HepG2 (cell line): Measurements from ENCODE around the gene PIEZO1. TPM values are rescaled to one million over a fixed set of nuclear protein-coding genes. Genes with fewer than 3 reads are reported as not detected.

Experiments used
- ATAC-seq: fragments of 200-7000 bp; cut with Tn5 transposase; 3 replicates; pipeline ENCODE4 v1.9.1; 2020; ENCODE audit warnings: mild to moderate bottlenecking, moderate library complexity
- BruUV-seq: library from RNA; stranded (reverse); fragments of 400-500 nt; replicated peaks from 2 replicates; lab custom pipeline; 2021; lab: Mats Ljungman, UMichigan
- CTCF ChIA-PET: fragments of 300-600 bp; formaldehyde crosslinking; extraction: SDS; loops from one replicate; lab custom pipeline; 2021; ENCODE audit warnings: low total read pairs, inconsistent platforms, low intra/inter-chr PET ratio; lab: Yijun Ruan, JAX
- POLR2A ChIA-PET: fragments of 350-600 bp; sonication (Branson Sonifier 250); formaldehyde crosslinking; loops from one replicate; lab custom pipeline; 2020; ENCODE audit warnings: antibody characterized with exemption, inconsistent platforms; lab: Yijun Ruan, JAX
- DNase-seq: peaks from one replicate; pipeline ENCODE4 v3.0.0-alpha.2; 2015; ENCODE audit warnings: low spot score
- FAIRE-seq: peaks from 3 replicates; lab custom pipeline; 2011; peaks lifted over from hg19 to GRCh38; lab: Jason Lieb, UNC
- H2AFZ ChIP-seq: one replicate; pipeline ENCODE4 v1.6.1; 2011; ENCODE audit warnings: low read length, inconsistent platforms
- H3K27ac ChIP-seq: fragments of 300-600 bp; 3 replicates; pipeline ENCODE4 v1.8.0; 2011; ENCODE audit warnings: mixed run types, mild to moderate bottlenecking, mixed read lengths, low read length, inconsistent platforms; ENCODE audit not compliant: insufficient read depth; ENCODE audit errors: extremely low read length
- H3K27me3 ChIP-seq, 2 experiments: fragments of 200-600 bp in 1 of 2; 2 replicates in 1 of 2; 3 replicates in 1 of 2; pipeline versions ENCODE4 v1.6.0 to v1.8.0; 2011; ENCODE audit warnings: low read length in 2 of 2, mild to moderate bottlenecking in 2 of 2, moderate library complexity in 2 of 2, inconsistent platforms in 1 of 2; ENCODE audit not compliant: insufficient read depth in 2 of 2, control insufficient read depth in 1 of 2
- H3K36me3 ChIP-seq, 2 experiments: fragments of 200-600 bp in 1 of 2; replicated peaks in 1 of 2; 2 replicates in 1 of 2; 3 replicates in 1 of 2; pipeline versions ENCODE4 v1.5.1 to v1.8.0; 2011; ENCODE audit warnings: low read length in 2 of 2, inconsistent platforms in 1 of 2; ENCODE audit not compliant: insufficient read depth in 2 of 2, control insufficient read depth in 1 of 2
- H3K4me1 ChIP-seq: 2 replicates; pipeline ENCODE4 v1.5.1; 2012; ENCODE audit warnings: low read length, inconsistent platforms; ENCODE audit not compliant: insufficient read depth
- H3K4me2 ChIP-seq: 2 replicates; pipeline ENCODE4 v1.6.0; 2011; ENCODE audit warnings: low read depth, low read length, inconsistent platforms
- H3K4me3 ChIP-seq, 3 experiments: fragments of 200-600 bp in 1 of 3; sonication (generic), shearing (Covaris generic) in 1 of 3; replicated peaks in 1 of 3; 2 replicates each; pipeline ENCODE4 v1.5.1; 2011 to 2016; ENCODE audit warnings: low read length in 3 of 3, inconsistent platforms in 2 of 3, low read depth in 2 of 3, mild to moderate bottlenecking in 2 of 3, control low read depth in 1 of 3, mixed read lengths in 1 of 3; ENCODE audit not compliant: insufficient read depth in 1 of 3
- H3K79me2 ChIP-seq: one replicate; pipeline ENCODE4 v1.6.1; 2011; ENCODE audit warnings: low read length, inconsistent platforms; ENCODE audit not compliant: insufficient read depth
- H3K9ac ChIP-seq: 2 replicates; pipeline ENCODE4 v1.6.0; 2011; ENCODE audit warnings: mild to moderate bottlenecking, low read depth, low read length, inconsistent platforms; ENCODE audit not compliant: insufficient read depth
- H3K9me3 ChIP-seq: 2 replicates; pipeline ENCODE4 v1.5.1; 2012; ENCODE audit warnings: mild to moderate bottlenecking, low read length
- H4K20me1 ChIP-seq: 2 replicates; pipeline ENCODE4 v1.6.0; 2011; ENCODE audit warnings: inconsistent platforms, mild to moderate bottlenecking, low read length, moderate library complexity; ENCODE audit not compliant: insufficient read depth
- DDIT3 ChIP-seq: sonication (generic); formaldehyde crosslinking; IDR thresholded peaks from 2 replicates; pipeline ENCODE4 v1.4.0; 2020; ENCODE audit warnings: mild to moderate bottlenecking, missing genetic modification reagents
- HDAC1 ChIP-seq: sonication (generic); formaldehyde crosslinking; IDR thresholded peaks from 2 replicates; pipeline ENCODE4 v1.5.1; 2020; ENCODE audit warnings: mild to moderate bottlenecking, missing genetic modification reagents
- KLF12 ChIP-seq: sonication (generic); formaldehyde crosslinking; IDR thresholded peaks from 2 replicates; pipeline ENCODE4 v1.4.0; 2020; ENCODE audit warnings: missing genetic modification reagents, borderline replicate concordance
- NR2C2 ChIP-seq: sonication (generic); formaldehyde crosslinking; IDR thresholded peaks from 2 replicates; pipeline ENCODE4 v1.4.0; 2020; ENCODE audit warnings: missing genetic modification reagents, mild to moderate bottlenecking, moderate library complexity, borderline replicate concordance
- NR2F1 ChIP-seq, 2 experiments: fragments of 450-650 bp in 1 of 2; formaldehyde crosslinking in 1 of 2; IDR thresholded peaks; 2 replicates each; pipeline versions ENCODE4 v1.5.0 to v1.6.1; 2016 to 2020; ENCODE audit warnings: mild to moderate bottlenecking in 1 of 2, missing compliant biosample characterization in 1 of 2, missing genetic modification reagents in 1 of 2, moderate library complexity in 1 of 2
- RNF2 ChIP-seq: fragments of 450-650 bp; conservative IDR thresholded peaks from 2 replicates; pipeline ENCODE4 v1.6.1; 2016; ENCODE audit warnings: low read depth
- SRSF1 ChIP-seq: fragments of 200-400 bp; formaldehyde crosslinking; optimal IDR thresholded peaks from 2 replicates; pipeline ENCODE3; 2017; ENCODE audit warnings: mild to moderate bottlenecking, low read depth, low read length, moderate library complexity
- ZFP1 ChIP-seq: IDR thresholded peaks from 2 replicates; pipeline ENCODE4 v1.6.1; 2016
- ZNF256 ChIP-seq: sonication (generic); formaldehyde crosslinking; conservative IDR thresholded peaks from 2 replicates; pipeline ENCODE4 v1.4.0; 2020; ENCODE audit warnings: missing genetic modification reagents
- whole genome bisulfite sequencing: methylation state at CpG from one replicate; pipeline ENCODE4 v1.1.6; 2017; ENCODE audit warnings: low lambda C conversion rate; 5-methylcytosine and 5-hydroxymethylcytosine counted together
- in situ Hi-C: cut with HindIII; loops from 2 replicates; pipeline ENCODE4 v1.10.0; 2017; ENCODE audit warnings: low pct_unique_long_range_greater_than_20kb; ENCODE audit not compliant: extremely low pct_ligation_motif_present
- intact Hi-C: fragments of 100-400 bp; cut with micrococcal nuclease; formaldehyde crosslinking; loops from one replicate; pipeline ENCODE4 v1.10.0; 2022; ENCODE audit not compliant: unreplicated experiment
- polyA plus RNA-seq, 8 experiments: library from polyadenylated mRNA; depleted of rRNA in 3 of 8; stranded (reverse) in 7 of 8; unstranded in 1 of 8; fragments of >200 nt; fragmentation: Illumina TruSeq in 4 of 8; extraction: Trizol in 4 of 8; gene quantifications; 2 replicates each; pipeline versions ENCODE4 v1.2.1 to v1.2.3, GENCODE V29; 2011 to 2016; ENCODE audit warnings: low read depth in 4 of 8, missing spikeins in 1 of 8, mixed read lengths in 1 of 8; ENCODE audit not compliant: insufficient read depth in 1 of 8
- total RNA-seq, 5 experiments: library from RNA; depleted of rRNA; stranded (reverse); fragments of >200 nt; fragmentation: Illumina TruSeq; extraction: Trizol; gene quantifications; 2 replicates each; pipeline ENCODE4 v1.2.3, GENCODE V29; 2016; ENCODE audit warnings: low read depth in 1 of 5
- TF ChIP-seq, protein P1 (sequence below): sonication (generic); formaldehyde crosslinking; IDR thresholded peaks from 2 replicates; pipeline ENCODE4 v1.5.0; 2020; ENCODE audit warnings: missing genetic modification reagents, mild to moderate bottlenecking, borderline replicate concordance
- TF ChIP-seq, protein P2 (sequence below): sonication (generic); formaldehyde crosslinking; IDR thresholded peaks from 2 replicates; pipeline ENCODE4 v1.4.0; 2020; ENCODE audit warnings: mild to moderate bottlenecking, missing genetic modification reagents, borderline replicate concordance
- TF ChIP-seq, protein P3 (sequence below): IDR thresholded peaks from 2 replicates; pipeline ENCODE4 v1.6.1; 2016; ENCODE audit warnings: missing compliant biosample characterization, missing genetic modification reagents, borderline replicate concordance

The PIEZO1 gene
- total and polyA plus RNA-seq, 2 of the 13 experiments (the other 11 are each of a cell fraction or from before 2014, with no cell fraction given), result 67.9 to 85.0 TPM

GRCh38 chr16:88676502-88677242 lies 108.3 kb downstream of the PIEZO1 start (continued):
- TF ChIP-seq, protein P1, sequence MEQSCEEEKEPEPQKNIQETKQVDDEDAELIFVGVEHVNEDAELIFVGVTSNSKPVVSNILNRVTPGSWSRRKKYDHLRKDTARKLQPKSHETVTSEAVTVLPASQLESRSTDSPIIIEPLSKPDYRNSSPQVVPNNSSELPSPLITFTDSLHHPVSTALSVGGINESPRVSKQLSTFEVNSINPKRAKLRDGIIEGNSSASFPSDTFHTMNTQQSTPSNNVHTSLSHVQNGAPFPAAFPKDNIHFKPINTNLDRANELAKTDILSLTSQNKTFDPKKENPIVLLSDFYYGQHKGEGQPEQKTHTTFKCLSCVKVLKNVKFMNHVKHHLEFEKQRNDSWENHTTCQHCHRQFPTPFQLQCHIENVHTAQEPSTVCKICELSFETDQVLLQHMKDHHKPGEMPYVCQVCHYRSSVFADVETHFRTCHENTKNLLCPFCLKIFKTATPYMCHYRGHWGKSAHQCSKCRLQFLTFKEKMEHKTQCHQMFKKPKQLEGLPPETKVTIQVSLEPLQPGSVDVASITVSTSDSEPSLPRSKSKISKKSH (CRISPR knock-in tag), result 0 out of 2 replicates have a peak, but pooled peaks have one; percentile 3

GRCh38 chr16:88673716-88674379 lies 111.2 kb downstream of the PIEZO1 start:
- no peaks in the 10 kb centered on the region for H3K9me3 ChIP-seq
- H3K4me2 ChIP-seq, result no peak overlapping the region
- intact Hi-C loops (no loop called here), in situ Hi-C loops (no loop called here)
- H3K36me3 ChIP-seq, result no peaks in the 10 kb centered on the region; a peak in 1 of 5 replicates
- H3K27me3 ChIP-seq, result peaks cover under 1 to 7% of the 10 kb centered on the region in 2 experiments; a peak in 2 of 5 replicates
- H3K9ac ChIP-seq, result no peak overlapping the region
- H3K79me2 ChIP-seq, result no peaks in the 10 kb centered on the region
- ChIA-PET POLR2A (interaction anchor here (1.2 kb wide), 1 partner anchor 24 kb away, joined by 4 read pairs; the partner anchor contains the start of gene CYBA), CTCF (no interaction called here)
- peaks cover 4% of the 10 kb centered on the region; the same call in 1 of the 2 replicates for H3K4me1 ChIP-seq
- ATAC-seq (no peak), DNase-seq (no peak), FAIRE-seq (no peak)
- no peak overlapping the region for H3K27ac ChIP-seq
- H2AFZ ChIP-seq, result no peak overlapping the region
- H4K20me1 ChIP-seq, result peaks cover 1% of the 10 kb centered on the region; the same call in 1 of the 2 replicates
- no peak overlapping the region for H3K4me3 ChIP-seq
- BruUV-seq, result no TSS peak
- 89% methylated on average over 19 of the region's 19 CpGs for WGBS
- no peak for TF ChIP-seq DDIT3 (CRISPR knock-in tag)
- TF ChIP-seq NR2C2 (CRISPR knock-in tag), result no peak
- no peak for TF ChIP-seq ZFP1
- TF ChIP-seq, protein P2, sequence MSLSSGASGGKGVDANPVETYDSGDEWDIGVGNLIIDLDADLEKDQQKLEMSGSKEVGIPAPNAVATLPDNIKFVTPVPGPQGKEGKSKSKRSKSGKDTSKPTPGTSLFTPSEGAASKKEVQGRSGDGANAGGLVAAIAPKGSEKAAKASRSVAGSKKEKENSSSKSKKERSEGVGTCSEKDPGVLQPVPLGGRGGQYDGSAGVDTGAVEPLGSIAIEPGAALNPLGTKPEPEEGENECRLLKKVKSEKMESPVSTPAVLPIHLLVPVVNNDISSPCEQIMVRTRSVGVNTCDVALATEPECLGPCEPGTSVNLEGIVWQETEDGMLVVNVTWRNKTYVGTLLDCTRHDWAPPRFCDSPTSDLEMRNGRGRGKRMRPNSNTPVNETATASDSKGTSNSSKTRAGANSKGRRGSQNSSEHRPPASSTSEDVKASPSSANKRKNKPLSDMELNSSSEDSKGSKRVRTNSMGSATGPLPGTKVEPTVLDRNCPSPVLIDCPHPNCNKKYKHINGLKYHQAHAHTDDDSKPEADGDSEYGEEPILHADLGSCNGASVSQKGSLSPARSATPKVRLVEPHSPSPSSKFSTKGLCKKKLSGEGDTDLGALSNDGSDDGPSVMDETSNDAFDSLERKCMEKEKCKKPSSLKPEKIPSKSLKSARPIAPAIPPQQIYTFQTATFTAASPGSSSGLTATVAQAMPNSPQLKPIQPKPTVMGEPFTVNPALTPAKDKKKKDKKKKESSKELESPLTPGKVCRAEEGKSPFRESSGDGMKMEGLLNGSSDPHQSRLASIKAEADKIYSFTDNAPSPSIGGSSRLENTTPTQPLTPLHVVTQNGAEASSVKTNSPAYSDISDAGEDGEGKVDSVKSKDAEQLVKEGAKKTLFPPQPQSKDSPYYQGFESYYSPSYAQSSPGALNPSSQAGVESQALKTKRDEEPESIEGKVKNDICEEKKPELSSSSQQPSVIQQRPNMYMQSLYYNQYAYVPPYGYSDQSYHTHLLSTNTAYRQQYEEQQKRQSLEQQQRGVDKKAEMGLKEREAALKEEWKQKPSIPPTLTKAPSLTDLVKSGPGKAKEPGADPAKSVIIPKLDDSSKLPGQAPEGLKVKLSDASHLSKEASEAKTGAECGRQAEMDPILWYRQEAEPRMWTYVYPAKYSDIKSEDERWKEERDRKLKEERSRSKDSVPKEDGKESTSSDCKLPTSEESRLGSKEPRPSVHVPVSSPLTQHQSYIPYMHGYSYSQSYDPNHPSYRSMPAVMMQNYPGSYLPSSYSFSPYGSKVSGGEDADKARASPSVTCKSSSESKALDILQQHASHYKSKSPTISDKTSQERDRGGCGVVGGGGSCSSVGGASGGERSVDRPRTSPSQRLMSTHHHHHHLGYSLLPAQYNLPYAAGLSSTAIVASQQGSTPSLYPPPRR (CRISPR knock-in tag), result no peak
- TF ChIP-seq ZNF256 (CRISPR knock-in tag), result no peak
- TF ChIP-seq, protein P3, sequence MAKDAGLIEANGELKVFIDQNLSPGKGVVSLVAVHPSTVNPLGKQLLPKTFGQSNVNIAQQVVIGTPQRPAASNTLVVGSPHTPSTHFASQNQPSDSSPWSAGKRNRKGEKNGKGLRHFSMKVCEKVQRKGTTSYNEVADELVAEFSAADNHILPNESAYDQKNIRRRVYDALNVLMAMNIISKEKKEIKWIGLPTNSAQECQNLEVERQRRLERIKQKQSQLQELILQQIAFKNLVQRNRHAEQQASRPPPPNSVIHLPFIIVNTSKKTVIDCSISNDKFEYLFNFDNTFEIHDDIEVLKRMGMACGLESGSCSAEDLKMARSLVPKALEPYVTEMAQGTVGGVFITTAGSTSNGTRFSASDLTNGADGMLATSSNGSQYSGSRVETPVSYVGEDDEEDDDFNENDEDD (CRISPR knock-in tag), result no peak
- no peak for TF ChIP-seq SRSF1
- no peak for TF ChIP-seq RNF2
- TF ChIP-seq NR2F1 (CRISPR knock-in tag; IDR thresholded peaks at IDR 0.05), result no peak
- TF ChIP-seq HDAC1 (CRISPR knock-in tag), result no peak
- no peak for TF ChIP-seq KLF12 (CRISPR knock-in tag)
